Measurements from ENCODE around the gene IFI27L2.

- TF ChIP-seq EZH2phosphoT487 (IDR thresholded peaks at IDR 0.05; ENCODE audit: unreplicated experiment): no peak
- no peak for TF ChIP-seq EZH2 (IDR thresholded peaks at IDR 0.05; ENCODE audit: low read depth, unreplicated experiment)
- no peak for TF ChIP-seq CTCF (conservative IDR thresholded peaks at IDR 0.05; ENCODE audit: low read depth in 2 of 2)
- no peak for TF ChIP-seq STAT1 (IDR thresholded peaks at IDR 0.05; ENCODE audit: unreplicated experiment)
These were observed 29.0 kb upstream of the IFI27L2 start for GRCh38 chr14:94158239-94158883.
